Activated CD8-positive, alpha-beta T cell treated with anti-CD3 and anti-CD28 coated beads for 36 hours (primary cell): ENCODE measurements around the gene PRKN. TPM values are rescaled to one million over a fixed set of nuclear protein-coding genes. Genes with fewer than 3 reads are reported as not detected.

Source experiments
- ATAC-seq: fragments of 200-7000 bp; cut with Tn5 transposase; one replicate; pipeline ENCODE4 v1.10.0; 2021; ENCODE audit warnings: mild to moderate bottlenecking, moderate library complexity
- CTCF ChIA-PET: fragments of 350-600 bp; sonication (Branson Sonifier 250); formaldehyde crosslinking; loops from one replicate; lab custom pipeline; 2021; ENCODE audit warnings: antibody characterized with exemption; lab: Charles Lee
- POLR2A ChIA-PET: fragments of 350-600 bp; sonication (Branson Sonifier 250); formaldehyde crosslinking; loops from one replicate; lab custom pipeline; 2021; ENCODE audit warnings: antibody characterized with exemption; lab: Charles Lee
- DNase-seq: peaks from one replicate; pipeline ENCODE4 v3.0.0-alpha.2; 2020
- H3K27ac Mint-ChIP-seq: one replicate; pipeline ENCODE4 v1.8.0; 2021; ENCODE audit warnings: mild to moderate bottlenecking, mixed read lengths
- H3K27me3 Mint-ChIP-seq: one replicate; pipeline ENCODE4 v1.8.0; 2021; ENCODE audit warnings: mixed read lengths
- H3K36me3 Mint-ChIP-seq: one replicate; pipeline ENCODE4 v1.8.0; 2021; ENCODE audit warnings: low read depth, mixed read lengths
- H3K4me1 Mint-ChIP-seq: one replicate; pipeline ENCODE4 v1.8.0; 2021; ENCODE audit warnings: low read depth, mixed read lengths
- H3K4me3 Mint-ChIP-seq: one replicate; pipeline ENCODE4 v1.8.0; 2021; ENCODE audit warnings: mild to moderate bottlenecking, moderate library complexity, mixed read lengths
- H3K9me3 Mint-ChIP-seq: one replicate; pipeline ENCODE4 v1.8.0; 2021; ENCODE audit warnings: mixed read lengths
- intact Hi-C: fragments of 100-400 bp; cut with micrococcal nuclease; formaldehyde crosslinking; loops from one replicate; pipeline ENCODE4 v1.10.0; 2022
- total RNA-seq, 2 experiments: library from RNA; stranded (reverse); gene quantifications; one replicate each; pipeline ENCODE4 v1.2.3, GENCODE V29; 2021
- TF ChIP-seq, protein P1 (sequence below): fragments of 200-600 bp; IDR thresholded peaks from one replicate; pipeline ENCODE4 v1.8.0; 2022; ENCODE audit warnings: antibody characterized with exemption, mild to moderate bottlenecking

Gene PRKN
- total RNA-seq, 2 experiments from 2014 or later = 1.2 to 1.4 TPM

DNA sequence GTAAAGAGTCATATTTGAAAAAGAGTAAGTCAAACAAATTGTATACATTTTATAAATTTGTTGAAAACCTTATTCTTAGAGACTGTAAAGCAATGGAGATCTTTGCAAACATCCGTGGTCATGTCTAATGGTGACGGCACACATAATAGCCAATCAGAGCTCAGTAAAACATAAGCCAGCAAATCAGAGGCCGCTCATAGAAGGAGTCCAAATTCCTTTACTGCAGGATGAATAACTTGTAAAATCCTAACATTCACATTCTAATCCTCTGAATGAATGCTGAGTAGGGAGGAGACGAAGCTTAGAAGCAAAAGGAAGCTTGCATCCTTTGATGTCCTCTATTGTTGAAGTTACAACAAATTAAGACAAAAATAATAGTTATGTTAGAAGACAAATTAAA lies 401.7 kb downstream of the PRKN start:
- Mint-ChIP-seq H3K9me3 (peaks cover 12% of the 10 kb centered on the region), H3K27me3 (no peaks in the 10 kb centered on the region), H3K4me3 (no peak overlapping the region), H3K27ac (no peak overlapping the region), H3K4me1 (no peaks in the 10 kb centered on the region), H3K36me3 (peaks cover 2% of the 10 kb centered on the region)
- POLR2A ChIA-PET = no interaction called here
- CTCF ChIA-PET = no interaction called here
- TF ChIP-seq, protein P1, sequence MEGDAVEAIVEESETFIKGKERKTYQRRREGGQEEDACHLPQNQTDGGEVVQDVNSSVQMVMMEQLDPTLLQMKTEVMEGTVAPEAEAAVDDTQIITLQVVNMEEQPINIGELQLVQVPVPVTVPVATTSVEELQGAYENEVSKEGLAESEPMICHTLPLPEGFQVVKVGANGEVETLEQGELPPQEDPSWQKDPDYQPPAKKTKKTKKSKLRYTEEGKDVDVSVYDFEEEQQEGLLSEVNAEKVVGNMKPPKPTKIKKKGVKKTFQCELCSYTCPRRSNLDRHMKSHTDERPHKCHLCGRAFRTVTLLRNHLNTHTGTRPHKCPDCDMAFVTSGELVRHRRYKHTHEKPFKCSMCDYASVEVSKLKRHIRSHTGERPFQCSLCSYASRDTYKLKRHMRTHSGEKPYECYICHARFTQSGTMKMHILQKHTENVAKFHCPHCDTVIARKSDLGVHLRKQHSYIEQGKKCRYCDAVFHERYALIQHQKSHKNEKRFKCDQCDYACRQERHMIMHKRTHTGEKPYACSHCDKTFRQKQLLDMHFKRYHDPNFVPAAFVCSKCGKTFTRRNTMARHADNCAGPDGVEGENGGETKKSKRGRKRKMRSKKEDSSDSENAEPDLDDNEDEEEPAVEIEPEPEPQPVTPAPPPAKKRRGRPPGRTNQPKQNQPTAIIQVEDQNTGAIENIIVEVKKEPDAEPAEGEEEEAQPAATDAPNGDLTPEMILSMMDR = no peak
- ATAC-seq = no peak
- intact Hi-C loops = no loop called here
- DNase-seq = no peak

DNA sequence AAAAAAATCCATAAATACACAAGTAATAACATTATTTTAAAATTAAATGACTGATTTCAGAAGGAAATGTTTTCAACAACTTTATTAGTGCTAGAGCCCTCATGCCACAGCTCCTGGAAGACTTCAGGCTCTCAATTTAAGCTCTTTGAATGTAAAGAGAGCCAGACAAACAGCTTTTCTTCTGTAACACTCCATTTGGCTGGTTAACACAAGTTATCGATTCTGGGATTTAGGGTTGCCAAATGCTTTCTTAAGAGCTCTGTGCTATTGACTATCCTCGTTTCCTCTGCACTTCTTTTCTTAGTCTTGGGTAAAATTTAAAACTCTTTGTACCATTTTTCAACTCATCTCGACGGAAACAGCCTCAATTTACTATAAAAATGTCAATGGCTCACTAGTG lies 402.5 kb downstream of the PRKN start:
- CTCF ChIA-PET = no interaction called here
- H3K27ac Mint-ChIP-seq = no peak overlapping the region
- no peak overlapping the region for H3K4me3 Mint-ChIP-seq
- intact Hi-C loops = no loop called here
- no peaks in the 10 kb centered on the region for H3K27me3 Mint-ChIP-seq
- no peak for ATAC-seq
- POLR2A ChIA-PET = no interaction called here
- no peak for DNase-seq
- H3K36me3 Mint-ChIP-seq = peaks cover 2% of the 10 kb centered on the region
- peaks cover 9% of the 10 kb centered on the region for H3K9me3 Mint-ChIP-seq
- TF ChIP-seq, protein P1 = no peak
- no peaks in the 10 kb centered on the region for H3K4me1 Mint-ChIP-seq

DNA sequence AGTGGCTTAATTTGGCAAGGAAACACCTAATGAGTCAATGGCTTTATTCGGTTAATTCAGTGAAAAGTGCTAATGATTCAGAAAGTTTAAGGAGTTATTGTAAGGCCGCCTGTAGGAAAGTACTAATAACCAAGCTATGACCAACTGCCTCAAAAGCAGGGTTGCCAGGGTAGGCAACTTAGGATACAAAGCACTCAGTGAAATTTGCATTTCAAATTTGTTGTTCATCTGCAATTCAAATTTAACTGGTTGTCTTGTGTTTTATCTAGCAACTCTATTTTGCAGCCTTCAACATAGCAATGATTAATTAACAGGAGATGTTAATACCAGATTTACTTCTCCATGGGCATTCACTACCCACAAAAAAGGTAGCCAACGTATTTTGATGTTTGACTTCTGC lies 412.3 kb downstream of the PRKN start:
- POLR2A ChIA-PET = no interaction called here
- no peaks in the 10 kb centered on the region for H3K27me3 Mint-ChIP-seq
- no peak overlapping the region for H3K4me3 Mint-ChIP-seq
- no peak overlapping the region for H3K27ac Mint-ChIP-seq
- H3K4me1 Mint-ChIP-seq = no peaks in the 10 kb centered on the region
- H3K9me3 Mint-ChIP-seq = peaks cover 3% of the 10 kb centered on the region
- CTCF ChIA-PET = no interaction called here
- ATAC-seq (no peak), DNase-seq (no peak)
- TF ChIP-seq, protein P1 = no peak
- no peaks in the 10 kb centered on the region for H3K36me3 Mint-ChIP-seq
- intact Hi-C loops = no loop called here

DNA sequence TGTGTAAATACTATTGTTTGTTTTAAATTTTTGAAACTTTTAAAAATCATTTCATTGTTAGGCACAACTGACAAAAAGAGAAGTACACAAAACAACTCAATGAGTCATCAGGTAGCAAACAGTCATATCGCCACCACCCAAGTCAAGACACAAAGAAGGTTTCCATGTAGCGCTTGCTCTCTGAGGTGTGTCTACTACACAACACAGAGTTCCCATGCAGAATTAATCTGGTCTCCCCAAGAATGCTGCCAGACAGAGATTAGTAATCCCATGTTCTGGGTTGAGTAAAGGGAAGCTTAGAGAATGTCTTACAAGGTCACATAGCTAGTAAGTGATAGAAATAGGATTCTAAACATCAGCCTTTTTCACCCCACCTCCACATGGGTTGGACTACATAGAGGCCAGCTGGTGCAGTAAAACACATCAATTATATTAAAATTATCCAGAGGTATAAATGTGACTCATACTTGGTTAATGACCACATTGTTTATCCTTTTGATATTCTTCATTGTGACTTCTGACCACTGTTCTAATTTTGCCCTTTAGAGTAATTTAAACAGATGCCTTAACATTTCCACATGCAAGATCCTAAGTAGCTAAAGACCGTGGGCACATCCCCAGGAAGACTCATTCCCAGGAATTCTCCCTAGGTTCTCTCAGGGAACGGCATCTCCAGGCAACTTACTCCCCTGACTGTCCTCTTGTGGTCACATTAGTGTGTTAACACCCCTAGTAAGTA lies 413.5 kb downstream of the PRKN start:
- ATAC-seq (no peak), DNase-seq (no peak)
- intact Hi-C loops = no loop called here
- TF ChIP-seq, protein P1 = no peak
- Mint-ChIP-seq H3K4me1 (no peaks in the 10 kb centered on the region), H3K9me3 (peaks cover 6% of the 10 kb centered on the region), H3K4me3 (no peak overlapping the region), H3K27ac (no peak overlapping the region), H3K27me3 (no peaks in the 10 kb centered on the region), H3K36me3 (no peaks in the 10 kb centered on the region)
- POLR2A ChIA-PET = no interaction called here
- CTCF ChIA-PET = no interaction called here

DNA sequence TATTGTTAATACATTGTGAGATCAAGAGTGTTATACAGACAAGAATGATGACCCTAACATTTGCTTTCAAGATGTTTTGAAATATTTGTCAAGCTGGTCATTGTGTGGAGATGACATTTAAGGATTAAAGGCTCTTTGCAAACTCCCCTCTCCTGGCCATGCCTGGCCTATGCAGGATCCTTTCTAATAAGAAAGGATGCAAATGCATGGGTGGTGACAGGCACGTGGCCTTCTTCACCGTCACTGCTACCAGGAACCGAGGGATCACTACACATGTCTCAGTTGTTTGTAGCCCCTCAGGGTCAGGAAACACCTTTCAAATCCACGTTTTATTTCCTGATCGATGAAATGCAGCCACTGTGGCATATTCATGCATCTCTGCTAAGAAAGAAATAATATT lies 419.7 kb downstream of the PRKN start:
- DNase-seq (no peak), ATAC-seq (no peak)
- Mint-ChIP-seq H3K4me3 (no peak overlapping the region), H3K4me1 (no peaks in the 10 kb centered on the region), H3K27me3 (no peaks in the 10 kb centered on the region), H3K27ac (no peak overlapping the region), H3K9me3 (peaks cover 4% of the 10 kb centered on the region), H3K36me3 (no peaks in the 10 kb centered on the region)
- CTCF ChIA-PET = no interaction called here
- intact Hi-C loops = no loop called here
- TF ChIP-seq, protein P1 = no peak
- POLR2A ChIA-PET = no interaction called here
